Hematopoietic multipotent progenitor cell treated with erythropoietin and hydrocortisone succinate and interleukin-3 and kit ligand, for 4 days (in vitro differentiated cells): ENCODE data around the gene SPRYD3.

Experiments used
- DNase-seq: peaks from one replicate; pipeline ENCODE4 v3.0.0-alpha.2; 2015

The SPRYD3 gene

GRCh38 chr12:53077030-53077429 is 2.2 kb downstream of the SPRYD3 start:
- DNase-seq = no peak

GRCh38 chr12:53076461-53076860 is 2.7 kb downstream of the SPRYD3 start:
- DNase-seq = no peak

- DNase-seq = no peak
Measured at GRCh38 chr12:53074999-53075370, 4.2 kb downstream of the SPRYD3 start.

GRCh38 chr12:53074283-53074998 is 4.7 kb downstream of the SPRYD3 start:
- no peak for DNase-seq

- no peak for DNase-seq
Measured at GRCh38 chr12:53073881-53074280, 5.3 kb downstream of the SPRYD3 start.

- DNase-seq = no peak
Measured at GRCh38 chr12:53071591-53072551, 7.3 kb downstream of the SPRYD3 start.

- no peak for DNase-seq
Measured at GRCh38 chr12:53070877-53071492, 8.2 kb downstream of the SPRYD3 start.

- no peak for DNase-seq
Measured at GRCh38 chr12:53069621-53070410, 9.4 kb downstream of the SPRYD3 start.

- no peak for DNase-seq
Measured at GRCh38 chr12:53068811-53069585, 10.2 kb downstream of the SPRYD3 start.

- no peak for DNase-seq
Measured at GRCh38 chr12:53067993-53068770, 11.0 kb downstream of the SPRYD3 start.

GRCh38 chr12:53067074-53067992 is 11.9 kb downstream of the SPRYD3 start:
- DNase-seq = no peak

- peak; percentile 79 for DNase-seq
Measured at GRCh38 chr12:53065975-53066931, 12.9 kb downstream of the SPRYD3 start.

GRCh38 chr12:53065470-53065869 is 13.7 kb downstream of the SPRYD3 start:
- DNase-seq = no peak

GRCh38 chr12:53064613-53065436 is 14.4 kb downstream of the SPRYD3 start:
- no peak for DNase-seq

- DNase-seq = no peak
Measured at GRCh38 chr12:53063708-53064612, 15.2 kb downstream of the SPRYD3 start.

- no peak for DNase-seq
Measured at GRCh38 chr12:53062977-53063707, 16.0 kb downstream of the SPRYD3 start.
